ENCODE measurements around the gene NUP62. TPM values are rescaled to one million over a fixed set of nuclear protein-coding genes. Genes with fewer than 3 reads are reported as not detected.

Gene NUP62
- total and polyA plus RNA-seq, 2 experiments from 2014 or later = 55.5 to 99.4 TPM

- H3K79me2 ChIP-seq (replicated peaks; ENCODE audit: insufficient read depth) = peaks cover 2% of the 10 kb centered on the region; the same call in 1 of the 2 replicates
- Mint-ChIP-seq H3K27me3 (ENCODE audit: insufficient read depth, low read depth, poor library complexity) (peaks cover 21% of the 10 kb centered on the region), H3K4me1 (peaks cover 19% of the 10 kb centered on the region), H3K36me3 (ENCODE audit: low read depth) (peaks cover 56% of the 10 kb centered on the region), H3K4me3 (no peak overlapping the region), H3K27ac (no peak overlapping the region), H3K9me3 (no peaks in the 10 kb centered on the region; the same call in 2 of the 3 replicates)
- TF ChIP-seq CREB1 (CRISPR knock-in tag; IDR thresholded peaks at IDR 0.05; ENCODE audit: low read depth) = no peak
- no peak; the same call in 1 of the 2 replicates for TF ChIP-seq POLR2AphosphoS5 (IDR thresholded peaks at IDR 0.05; ENCODE audit: low read depth)
- TF ChIP-seq, protein P1, sequence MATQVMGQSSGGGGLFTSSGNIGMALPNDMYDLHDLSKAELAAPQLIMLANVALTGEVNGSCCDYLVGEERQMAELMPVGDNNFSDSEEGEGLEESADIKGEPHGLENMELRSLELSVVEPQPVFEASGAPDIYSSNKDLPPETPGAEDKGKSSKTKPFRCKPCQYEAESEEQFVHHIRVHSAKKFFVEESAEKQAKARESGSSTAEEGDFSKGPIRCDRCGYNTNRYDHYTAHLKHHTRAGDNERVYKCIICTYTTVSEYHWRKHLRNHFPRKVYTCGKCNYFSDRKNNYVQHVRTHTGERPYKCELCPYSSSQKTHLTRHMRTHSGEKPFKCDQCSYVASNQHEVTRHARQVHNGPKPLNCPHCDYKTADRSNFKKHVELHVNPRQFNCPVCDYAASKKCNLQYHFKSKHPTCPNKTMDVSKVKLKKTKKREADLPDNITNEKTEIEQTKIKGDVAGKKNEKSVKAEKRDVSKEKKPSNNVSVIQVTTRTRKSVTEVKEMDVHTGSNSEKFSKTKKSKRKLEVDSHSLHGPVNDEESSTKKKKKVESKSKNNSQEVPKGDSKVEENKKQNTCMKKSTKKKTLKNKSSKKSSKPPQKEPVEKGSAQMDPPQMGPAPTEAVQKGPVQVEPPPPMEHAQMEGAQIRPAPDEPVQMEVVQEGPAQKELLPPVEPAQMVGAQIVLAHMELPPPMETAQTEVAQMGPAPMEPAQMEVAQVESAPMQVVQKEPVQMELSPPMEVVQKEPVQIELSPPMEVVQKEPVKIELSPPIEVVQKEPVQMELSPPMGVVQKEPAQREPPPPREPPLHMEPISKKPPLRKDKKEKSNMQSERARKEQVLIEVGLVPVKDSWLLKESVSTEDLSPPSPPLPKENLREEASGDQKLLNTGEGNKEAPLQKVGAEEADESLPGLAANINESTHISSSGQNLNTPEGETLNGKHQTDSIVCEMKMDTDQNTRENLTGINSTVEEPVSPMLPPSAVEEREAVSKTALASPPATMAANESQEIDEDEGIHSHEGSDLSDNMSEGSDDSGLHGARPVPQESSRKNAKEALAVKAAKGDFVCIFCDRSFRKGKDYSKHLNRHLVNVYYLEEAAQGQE (IDR thresholded peaks at IDR 0.05; ENCODE audit: unreplicated experiment) = no peak
- no peak for TF ChIP-seq NANOG (IDR thresholded peaks at IDR 0.05; ENCODE audit: borderline replicate concordance)
- TF ChIP-seq, protein P2, sequence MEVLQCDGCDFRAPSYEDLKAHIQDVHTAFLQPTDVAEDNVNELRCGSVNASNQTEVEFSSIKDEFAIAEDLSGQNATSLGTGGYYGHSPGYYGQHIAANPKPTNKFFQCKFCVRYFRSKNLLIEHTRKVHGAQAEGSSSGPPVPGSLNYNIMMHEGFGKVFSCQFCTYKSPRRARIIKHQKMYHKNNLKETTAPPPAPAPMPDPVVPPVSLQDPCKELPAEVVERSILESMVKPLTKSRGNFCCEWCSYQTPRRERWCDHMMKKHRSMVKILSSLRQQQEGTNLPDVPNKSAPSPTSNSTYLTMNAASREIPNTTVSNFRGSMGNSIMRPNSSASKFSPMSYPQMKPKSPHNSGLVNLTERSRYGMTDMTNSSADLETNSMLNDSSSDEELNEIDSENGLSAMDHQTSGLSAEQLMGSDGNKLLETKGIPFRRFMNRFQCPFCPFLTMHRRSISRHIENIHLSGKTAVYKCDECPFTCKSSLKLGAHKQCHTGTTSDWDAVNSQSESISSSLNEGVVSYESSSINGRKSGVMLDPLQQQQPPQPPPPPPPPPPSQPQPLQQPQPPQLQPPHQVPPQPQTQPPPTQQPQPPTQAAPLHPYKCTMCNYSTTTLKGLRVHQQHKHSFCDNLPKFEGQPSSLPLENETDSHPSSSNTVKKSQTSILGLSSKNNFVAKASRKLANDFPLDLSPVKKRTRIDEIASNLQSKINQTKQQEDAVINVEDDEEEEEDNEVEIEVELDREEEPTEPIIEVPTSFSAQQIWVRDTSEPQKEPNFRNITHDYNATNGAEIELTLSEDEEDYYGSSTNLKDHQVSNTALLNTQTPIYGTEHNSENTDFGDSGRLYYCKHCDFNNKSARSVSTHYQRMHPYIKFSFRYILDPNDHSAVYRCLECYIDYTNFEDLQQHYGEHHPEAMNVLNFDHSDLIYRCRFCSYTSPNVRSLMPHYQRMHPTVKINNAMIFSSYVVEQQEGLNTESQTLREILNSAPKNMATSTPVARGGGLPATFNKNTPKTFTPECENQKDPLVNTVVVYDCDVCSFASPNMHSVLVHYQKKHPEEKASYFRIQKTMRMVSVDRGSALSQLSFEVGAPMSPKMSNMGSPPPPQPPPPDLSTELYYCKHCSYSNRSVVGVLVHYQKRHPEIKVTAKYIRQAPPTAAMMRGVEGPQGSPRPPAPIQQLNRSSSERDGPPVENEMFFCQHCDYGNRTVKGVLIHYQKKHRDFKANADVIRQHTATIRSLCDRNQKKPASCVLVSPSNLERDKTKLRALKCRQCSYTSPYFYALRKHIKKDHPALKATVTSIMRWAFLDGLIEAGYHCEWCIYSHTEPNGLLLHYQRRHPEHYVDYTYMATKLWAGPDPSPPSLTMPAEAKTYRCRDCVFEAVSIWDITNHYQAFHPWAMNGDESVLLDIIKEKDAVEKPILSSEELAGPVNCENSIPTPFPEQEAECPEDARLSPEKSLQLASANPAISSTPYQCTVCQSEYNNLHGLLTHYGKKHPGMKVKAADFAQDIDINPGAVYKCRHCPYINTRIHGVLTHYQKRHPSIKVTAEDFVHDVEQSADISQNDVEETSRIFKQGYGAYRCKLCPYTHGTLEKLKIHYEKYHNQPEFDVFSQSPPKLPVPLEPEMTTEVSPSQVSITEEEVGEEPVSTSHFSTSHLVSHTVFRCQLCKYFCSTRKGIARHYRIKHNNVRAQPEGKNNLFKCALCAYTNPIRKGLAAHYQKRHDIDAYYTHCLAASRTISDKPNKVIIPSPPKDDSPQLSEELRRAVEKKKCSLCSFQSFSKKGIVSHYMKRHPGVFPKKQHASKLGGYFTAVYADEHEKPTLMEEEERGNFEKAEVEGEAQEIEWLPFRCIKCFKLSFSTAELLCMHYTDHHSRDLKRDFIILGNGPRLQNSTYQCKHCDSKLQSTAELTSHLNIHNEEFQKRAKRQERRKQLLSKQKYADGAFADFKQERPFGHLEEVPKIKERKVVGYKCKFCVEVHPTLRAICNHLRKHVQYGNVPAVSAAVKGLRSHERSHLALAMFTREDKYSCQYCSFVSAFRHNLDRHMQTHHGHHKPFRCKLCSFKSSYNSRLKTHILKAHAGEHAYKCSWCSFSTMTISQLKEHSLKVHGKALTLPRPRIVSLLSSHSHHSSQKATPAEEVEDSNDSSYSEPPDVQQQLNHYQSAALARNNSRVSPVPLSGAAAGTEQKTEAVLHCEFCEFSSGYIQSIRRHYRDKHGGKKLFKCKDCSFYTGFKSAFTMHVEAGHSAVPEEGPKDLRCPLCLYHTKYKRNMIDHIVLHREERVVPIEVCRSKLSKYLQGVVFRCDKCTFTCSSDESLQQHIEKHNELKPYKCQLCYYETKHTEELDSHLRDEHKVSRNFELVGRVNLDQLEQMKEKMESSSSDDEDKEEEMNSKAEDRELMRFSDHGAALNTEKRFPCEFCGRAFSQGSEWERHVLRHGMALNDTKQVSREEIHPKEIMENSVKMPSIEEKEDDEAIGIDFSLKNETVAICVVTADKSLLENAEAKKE (CRISPR knock-in tag; IDR thresholded peaks at IDR 0.05) = no peak
- no peak for TF ChIP-seq ZNF331 (CRISPR knock-in tag; IDR thresholded peaks at IDR 0.05; ENCODE audit: low read depth)
- no peak for TF ChIP-seq STAT1 (IDR thresholded peaks at IDR 0.05; ENCODE audit: unreplicated experiment)
- TF ChIP-seq CTCF (conservative IDR thresholded peaks at IDR 0.05; ENCODE audit: low read depth in 2 of 2) = no peak
- no peak for TF ChIP-seq EZH2 (IDR thresholded peaks at IDR 0.05; ENCODE audit: low read depth, unreplicated experiment)
- no peaks in the 10 kb centered on the region for H3K27me3 ChIP-seq (ENCODE audit: insufficient read depth)
- H3K9me2 ChIP-seq (ENCODE audit: insufficient read depth) = no peaks in the 10 kb centered on the region
- H4K20me1 ChIP-seq (replicated peaks; ENCODE audit: insufficient read depth) = peaks cover 27% of the 10 kb centered on the region
- peaks cover 3% of the 10 kb centered on the region; the same call in 1 of the 2 replicates for H3K36me3 ChIP-seq (ENCODE audit: insufficient read depth)
- H3F3A ChIP-seq (replicated peaks; ENCODE audit: low read depth) = peaks cover 12% of the 10 kb centered on the region; the same call in 1 of the 2 replicates
- no peak overlapping the region for H2AFZ ChIP-seq
- H3K27ac ChIP-seq (ENCODE audit: low read depth) = no peak overlapping the region
- H3K4me1 ChIP-seq (ENCODE audit: insufficient read depth) = peaks cover 10% of the 10 kb centered on the region
- ATAC-seq (peak; percentile 9; the same call in 2 of the 3 replicates), DNase-seq (ENCODE audit: low spot score) (no peak)
- H3K4me3 ChIP-seq = no peak overlapping the region
- 0 out of 2 replicates have a peak overlapping the region, but pooled peaks have one; percentile 47 for H3K4me2 ChIP-seq
These were observed 22.3 kb downstream of the NUP62 start for GRCh38 chr19:49906879-49907564.
